Neuronal stem cell (in vitro differentiated cells): Measurements from ENCODE around the gene EIPR1.
"Not testable (repeated sequence)": the region's sequence is repeated elsewhere in the genome, so short reads cannot be mapped to it uniquely, and the experiment has no call there.

Experiments
- DNase-seq: peaks from one replicate; pipeline ENCODE4 v3.0.0-alpha.2; 2013; ENCODE audit warnings: low spot score
- H2AFZ ChIP-seq: one replicate; pipeline ENCODE4 v1.6.1; 2013; ENCODE audit warnings: mild to moderate bottlenecking, low read length, inconsistent platforms
- H2AK5ac ChIP-seq: 2 replicates; pipeline ENCODE4 v1.6.1; 2013; ENCODE audit warnings: low read depth, mild to moderate bottlenecking, inconsistent platforms, low read length, moderate library complexity, mixed read lengths
- H2BK120ac ChIP-seq: 2 replicates; pipeline ENCODE4 v1.6.1; 2013; ENCODE audit warnings: low read depth, mild to moderate bottlenecking, inconsistent platforms, low read length, moderate library complexity, mixed read lengths
- H2BK12ac ChIP-seq: one replicate; pipeline ENCODE4 v1.6.1; 2013; ENCODE audit warnings: low read length, inconsistent platforms
- H2BK15ac ChIP-seq: 2 replicates; pipeline ENCODE4 v1.6.1; 2013; ENCODE audit warnings: mild to moderate bottlenecking, low read length, inconsistent platforms, mixed read lengths
- H2BK5ac ChIP-seq: one replicate; pipeline ENCODE4 v1.6.1; 2013; ENCODE audit warnings: inconsistent platforms, mild to moderate bottlenecking, low read length, moderate library complexity
- H3K14ac ChIP-seq: one replicate; pipeline ENCODE4 v1.6.1; 2013; ENCODE audit warnings: low read length, inconsistent platforms
- H3K18ac ChIP-seq: 2 replicates; pipeline ENCODE4 v1.6.1; 2013; ENCODE audit warnings: low read length, inconsistent platforms
- H3K23ac ChIP-seq: 2 replicates; pipeline ENCODE4 v1.6.1; 2013; ENCODE audit warnings: low read depth, mild to moderate bottlenecking, mixed read lengths, low read length, inconsistent platforms; ENCODE audit not compliant: poor library complexity
- H3K27ac ChIP-seq: replicated peaks from 3 replicates; pipeline ENCODE4 v1.5.1; 2013; ENCODE audit warnings: low read length, inconsistent platforms
- H3K27me3 ChIP-seq, 3 experiments: 2 replicates each; pipeline ENCODE4 v1.6.1; 2013; ENCODE audit warnings: low read length in 3 of 3, mild to moderate bottlenecking in 2 of 3, inconsistent platforms in 1 of 3, low read depth in 1 of 3, mixed read lengths in 1 of 3, moderate library complexity in 1 of 3; ENCODE audit not compliant: control insufficient read depth in 3 of 3, insufficient read depth in 3 of 3
- H3K36me3 ChIP-seq, 2 donors: replicated peaks in 1 of 2; 2 replicates each; pipeline ENCODE4 v1.6.1; 2013; ENCODE audit warnings: low read length in 2 of 2; ENCODE audit not compliant: control insufficient read depth in 2 of 2, insufficient read depth in 2 of 2
- H3K4ac ChIP-seq: 2 replicates; pipeline ENCODE4 v1.6.1; 2013; ENCODE audit warnings: inconsistent platforms, mild to moderate bottlenecking, low read length, moderate library complexity
- H3K4me1 ChIP-seq, 2 donors: 1 replicate in 1 of 2; 2 replicates in 1 of 2; pipeline ENCODE4 v1.6.1; 2013; ENCODE audit warnings: low read length in 2 of 2, low read depth in 1 of 2; ENCODE audit not compliant: control insufficient read depth in 2 of 2, insufficient read depth in 1 of 2
- H3K4me2 ChIP-seq: one replicate; pipeline ENCODE4 v1.6.1; 2013; ENCODE audit warnings: mild to moderate bottlenecking, low read length, inconsistent platforms; ENCODE audit not compliant: insufficient read depth, poor library complexity, severe bottlenecking
- H3K4me3 ChIP-seq, 2 donors: 2 replicates each; pipeline ENCODE4 v1.5.1; 2013; ENCODE audit warnings: low read length in 2 of 2, mild to moderate bottlenecking in 2 of 2, inconsistent platforms in 1 of 2, moderate library complexity in 1 of 2
- H3K79me1 ChIP-seq: one replicate; pipeline ENCODE4 v1.6.1; 2013; ENCODE audit warnings: low read depth, mild to moderate bottlenecking, inconsistent platforms, low read length, moderate library complexity
- H3K9ac ChIP-seq: one replicate; pipeline ENCODE4 v1.6.1; 2013; ENCODE audit warnings: mild to moderate bottlenecking, low read depth, low read length, inconsistent platforms; ENCODE audit not compliant: poor library complexity
- H3K9me3 ChIP-seq, 2 donors: replicated peaks in 1 of 2; 2 replicates each; pipeline versions ENCODE3 to v1.6.1; 2013; ENCODE audit warnings: low read length in 2 of 2, mild to moderate bottlenecking in 2 of 2, inconsistent platforms in 1 of 2, low read depth in 1 of 2, mixed read lengths in 1 of 2, moderate library complexity in 1 of 2; ENCODE audit not compliant: control insufficient read depth in 2 of 2, insufficient read depth in 1 of 2
- H4K8ac ChIP-seq: one replicate; pipeline ENCODE4 v1.6.1; 2013; ENCODE audit warnings: low read depth, mild to moderate bottlenecking, inconsistent platforms, low read length, moderate library complexity
- H4K91ac ChIP-seq: one replicate; pipeline ENCODE4 v1.6.1; 2013; ENCODE audit warnings: low read length, low read depth, mild to moderate bottlenecking, inconsistent platforms; ENCODE audit not compliant: poor library complexity
- WGBS, 2 donors: extraction: QIAGEN DNeasy Blood & Tissue Kit; methylation state at CpG; one replicate each; pipeline ENCODE4 v1.1.7; 2013; ENCODE audit warnings: missing lambda C conversion rate in 2 of 2, mixed read lengths in 1 of 2; ENCODE audit not compliant: insufficient read length in 2 of 2, insufficient replicate concordance in 1 of 2; ENCODE audit errors: extremely low coverage in 2 of 2; 5-methylcytosine and 5-hydroxymethylcytosine counted together

Gene EIPR1

DNA sequence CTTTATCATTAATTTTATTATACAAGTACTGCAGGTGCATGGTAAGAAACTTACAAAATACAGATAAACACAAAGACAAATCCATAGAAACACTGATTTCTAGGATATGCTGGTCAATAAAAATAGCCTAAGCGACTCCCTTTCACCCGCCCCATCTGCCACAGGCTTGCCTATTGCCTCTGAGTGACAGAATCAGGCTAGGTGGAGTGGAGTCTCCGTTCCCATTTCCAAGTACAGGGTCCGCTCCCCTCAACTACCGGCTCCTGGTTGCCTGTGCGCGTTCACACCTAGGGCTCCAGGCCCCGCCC is 1.7 kb upstream of the EIPR1 start:
- H3K27ac ChIP-seq, result no peak overlapping the region
- no peak overlapping the region for H2AK5ac ChIP-seq
- H3K4me3 ChIP-seq, result peak overlapping the region; percentile 77 to 94

DNA sequence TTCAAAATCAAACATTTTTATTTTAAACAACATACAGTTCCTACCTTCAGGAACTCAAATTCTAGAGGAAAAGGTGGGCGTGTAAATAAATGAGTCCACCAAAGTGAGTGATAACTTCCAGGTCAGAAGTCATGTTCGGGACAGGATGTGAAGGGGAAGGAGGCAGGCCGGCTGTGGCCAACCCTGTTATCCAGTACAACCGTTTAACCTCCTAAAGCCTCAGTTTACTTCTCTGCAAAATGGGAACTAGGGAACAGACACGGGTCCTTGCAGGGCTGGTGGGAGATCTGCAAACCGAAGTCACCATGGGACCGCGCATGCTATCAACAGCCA is 373 bp downstream of the EIPR1 start:
- H3K4me3 ChIP-seq, result peak overlapping the region; percentile 77 to 99
- H2AK5ac ChIP-seq, result no peak overlapping the region
- H3K14ac ChIP-seq, result peak overlapping the region; percentile 94
- peaks cover 7% of the 10 kb centered on the region in 2 donors for H3K4me1 ChIP-seq
- no peak overlapping the region for H4K91ac ChIP-seq
- peak overlapping the region; percentile 84 for H2BK5ac ChIP-seq
- peaks cover 4 to 22% of the 10 kb centered on the region in 2 donors for H3K36me3 ChIP-seq
- H4K8ac ChIP-seq, result no peak overlapping the region
- no peaks in the 10 kb centered on the region for H3K9me3 ChIP-seq
- H3K18ac ChIP-seq, result peak overlapping the region; percentile 95
- no peak overlapping the region for H2BK15ac ChIP-seq
- no peak for DNase-seq
- H2BK120ac ChIP-seq, result no peak overlapping the region
- H2BK12ac ChIP-seq, result no peak overlapping the region
- H2AFZ ChIP-seq, result peak overlapping the region; percentile 86
- no peaks in the 10 kb centered on the region for H3K27me3 ChIP-seq
- H3K23ac ChIP-seq, result peak overlapping the region; percentile 80
- H3K27ac ChIP-seq, result no peak overlapping the region
- no peak overlapping the region for H3K4ac ChIP-seq
- no CpG with 5 or more reads among the region's 8 CpGs for WGBS, 2 donors
- peak overlapping the region; percentile 75 for H3K4me2 ChIP-seq
- H3K79me1 ChIP-seq, result peaks cover 6% of the 10 kb centered on the region
- peak overlapping the region; percentile 96 for H3K9ac ChIP-seq

More for the DNA sequence above, 1.7 kb upstream of the EIPR1 start:
- peaks cover 7% of the 10 kb centered on the region in 2 donors for H3K4me1 ChIP-seq
- H2AFZ ChIP-seq, result peak overlapping the region; percentile 99
- peaks cover 6% of the 10 kb centered on the region for H3K79me1 ChIP-seq
- peak overlapping the region; percentile 93 for H2BK5ac ChIP-seq
- no peak overlapping the region for H3K18ac ChIP-seq
- H3K9ac ChIP-seq, result no peak overlapping the region
- H2BK120ac ChIP-seq, result no peak overlapping the region
- peak overlapping the region; percentile 90 for H3K23ac ChIP-seq
- no peak overlapping the region for H3K4ac ChIP-seq
- H3K14ac ChIP-seq, result no peak overlapping the region
- no peak for DNase-seq
- H4K8ac ChIP-seq, result no peak overlapping the region
- peak overlapping the region; percentile 85 for H3K4me2 ChIP-seq
- H3K9me3 ChIP-seq, result no peaks in the 10 kb centered on the region
- peak overlapping the region; percentile 79 for H2BK15ac ChIP-seq
- no peak overlapping the region for H2BK12ac ChIP-seq
- H4K91ac ChIP-seq, result no peak overlapping the region
- WGBS, 2 donors, result no CpG with 5 or more reads among the region's 8 CpGs
- H3K36me3 ChIP-seq, result peaks cover 4 to 41% of the 10 kb centered on the region in 2 donors
- no peaks in the 10 kb centered on the region for H3K27me3 ChIP-seq

DNA sequence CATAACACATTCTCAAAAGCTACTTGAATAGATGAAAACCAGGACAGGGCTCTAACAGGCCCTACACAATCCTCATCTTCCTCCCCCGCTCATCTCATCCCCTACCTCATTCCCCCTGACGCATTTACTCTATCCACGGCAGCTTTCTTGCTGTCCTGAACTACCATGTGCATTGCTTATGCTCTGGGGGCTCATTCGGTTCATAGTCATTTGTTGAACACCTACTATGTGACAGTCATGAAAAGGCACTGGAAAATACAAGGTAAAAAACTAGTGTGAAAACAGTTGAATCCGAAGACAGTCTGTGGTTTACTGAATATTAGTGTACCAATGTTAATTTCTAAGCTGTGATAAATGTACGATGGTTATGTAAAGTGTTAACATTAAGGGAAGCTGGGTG is 797 bp downstream of the EIPR1 start:
- peaks cover 7% of the 10 kb centered on the region in 2 donors for H3K4me1 ChIP-seq
- H2AK5ac ChIP-seq, result no peak overlapping the region
- H2BK12ac ChIP-seq, result no peak overlapping the region
- no peak for DNase-seq
- no peak overlapping the region for H3K23ac ChIP-seq
- H3K27ac ChIP-seq, result no peak overlapping the region
- no peak overlapping the region for H4K8ac ChIP-seq
- H3K4ac ChIP-seq, result no peak overlapping the region
- H2BK5ac ChIP-seq, result no peak overlapping the region
- peaks cover 6% of the 10 kb centered on the region for H3K79me1 ChIP-seq
- no peak overlapping the region for H2BK120ac ChIP-seq
- no peak overlapping the region for H3K9ac ChIP-seq
- H3K14ac ChIP-seq, result no peak overlapping the region
- peak overlapping the region in 1 of 2 donors; percentile 77 for H3K4me3 ChIP-seq
- H2BK15ac ChIP-seq, result no peak overlapping the region
- no peak overlapping the region for H2AFZ ChIP-seq
- no peak overlapping the region for H3K18ac ChIP-seq
- H3K4me2 ChIP-seq, result no peak overlapping the region
- WGBS, 2 donors, result no CpG with 5 or more reads among the region's 6 CpGs
- no peaks in the 10 kb centered on the region for H3K27me3 ChIP-seq
- H4K91ac ChIP-seq, result no peak overlapping the region
- H3K9me3 ChIP-seq, result no peaks in the 10 kb centered on the region
- H3K36me3 ChIP-seq, result peaks cover 4 to 19% of the 10 kb centered on the region in 2 donors

- DNase-seq, H3K27ac ChIP-seq, H2BK12ac ChIP-seq, H4K91ac ChIP-seq, H2AFZ ChIP-seq, H3K27me3 ChIP-seq, H2BK15ac ChIP-seq, H3K79me1 ChIP-seq, H3K4me3 ChIP-seq, H2BK120ac ChIP-seq, H3K4ac ChIP-seq, H3K18ac ChIP-seq, H3K4me2 ChIP-seq, H3K9ac ChIP-seq, H2BK5ac ChIP-seq, H3K36me3 ChIP-seq, H3K23ac ChIP-seq, H2AK5ac ChIP-seq, H3K14ac ChIP-seq, H4K8ac ChIP-seq, H3K4me1 ChIP-seq: not testable (repeated sequence)
- WGBS, 2 donors, result no CpG with 5 or more reads among the region's 34 CpGs
- peaks cover 3 to 18% of the 10 kb centered on the region in 2 donors for H3K9me3 ChIP-seq
Observed at GRCh38 chr2:3369340-3370181, 8.1 kb downstream of the EIPR1 start.
